ENCODE data around the gene DUSP6. TPM values are rescaled to one million over a fixed set of nuclear protein-coding genes. Genes with fewer than 3 reads are reported as not detected.
A peak's percentile ranks its signal among the peaks of the same experiment; 100 is the strongest.

The DUSP6 gene
- total RNA-seq, 2 donors from 2014 or later = 115 to 182 TPM

- no peaks in the 10 kb centered on the region for H3K9me3 Mint-ChIP-seq
Measured at GRCh38 chr12:89369166-89369565, 16.9 kb upstream of the DUSP6 start.

DNA sequence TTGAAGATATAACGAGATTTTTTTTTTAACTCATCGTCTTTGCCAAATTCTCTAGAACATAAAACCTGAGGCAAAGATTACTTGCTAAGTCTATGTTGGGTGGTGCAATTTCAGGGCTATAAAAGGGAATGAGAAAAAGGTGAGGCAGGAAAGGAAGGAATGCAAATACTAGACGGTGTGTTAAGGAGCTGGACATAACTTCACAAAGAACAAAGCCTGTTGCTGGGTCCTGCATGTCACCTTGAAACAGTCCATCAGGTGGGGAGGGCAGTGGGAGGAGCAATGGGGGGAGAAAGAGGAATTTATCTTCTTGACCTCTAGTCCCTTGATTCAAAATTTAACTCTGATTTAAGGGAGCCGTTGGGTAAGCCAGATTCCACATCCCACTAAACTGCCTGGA, 16.1 kb upstream of the DUSP6 start:
- Mint-ChIP-seq H3K9me3 (no peaks in the 10 kb centered on the region), H3K36me3 (ENCODE audit: insufficient read depth in 2 of 2) (no peaks in the 10 kb centered on the region), H3K27me3 (ENCODE audit: low read depth) (peaks cover 1% of the 10 kb centered on the region), H3K27ac (no peak overlapping the region), H3K4me3 (no peak overlapping the region), H3K4me1 (ENCODE audit: low read depth) (peaks cover 15% of the 10 kb centered on the region)
- DNase-seq (no peak), ATAC-seq (replicated peaks in 1 of 2) (no peak)

More at GRCh38 chr12:89369166-89369565, 16.9 kb upstream of the DUSP6 start:
- H3K4me3 Mint-ChIP-seq = no peak overlapping the region
- DNase-seq = no peak
- H3K27me3 Mint-ChIP-seq (ENCODE audit: low read depth) = no peaks in the 10 kb centered on the region
- no peak for ATAC-seq (replicated peaks in 1 of 2)
- H3K36me3 Mint-ChIP-seq (ENCODE audit: insufficient read depth in 2 of 2) = no peaks in the 10 kb centered on the region
- peaks cover 14% of the 10 kb centered on the region for H3K4me1 Mint-ChIP-seq (ENCODE audit: low read depth)
- no peak overlapping the region for H3K27ac Mint-ChIP-seq

DNA sequence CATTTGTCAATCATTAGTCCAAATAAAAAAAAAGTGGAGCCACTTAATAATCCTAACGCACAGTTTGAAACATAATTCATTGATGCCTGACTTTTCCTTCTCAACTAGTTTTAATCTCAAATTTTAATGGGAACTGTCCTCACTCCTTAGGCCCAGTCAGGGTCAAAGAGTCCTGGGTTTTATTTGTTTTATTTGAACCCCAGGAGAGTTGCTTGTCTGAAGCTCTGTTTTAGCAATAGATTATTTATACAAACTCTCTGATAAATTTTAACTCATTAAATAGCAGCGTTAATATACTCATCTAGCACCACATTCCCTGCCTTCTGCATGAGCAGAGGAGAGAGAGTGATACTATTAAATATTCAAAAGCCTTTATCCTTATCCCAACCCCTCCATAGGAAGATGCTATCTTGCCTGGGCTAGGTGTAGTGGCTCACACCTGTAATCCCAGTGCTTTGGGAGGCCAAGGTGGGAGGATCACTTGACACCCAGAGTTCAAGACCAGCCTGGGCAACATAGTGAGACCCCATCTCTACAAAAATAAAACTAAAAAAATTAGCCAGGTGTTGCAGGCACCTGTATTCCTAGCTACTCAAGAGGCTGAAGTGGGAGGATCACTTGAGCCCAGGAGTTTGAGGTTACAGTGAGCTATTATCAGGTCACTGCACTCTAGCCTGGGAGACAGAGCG, 14.5 kb upstream of the DUSP6 start:
- Mint-ChIP-seq H3K36me3 (ENCODE audit: insufficient read depth in 2 of 2) (no peaks in the 10 kb centered on the region), H3K27me3 (ENCODE audit: low read depth) (peaks cover 6% of the 10 kb centered on the region), H3K27ac (no peak overlapping the region), H3K4me1 (ENCODE audit: low read depth) (peaks cover 18% of the 10 kb centered on the region), H3K4me3 (no peak overlapping the region), H3K9me3 (no peaks in the 10 kb centered on the region)
- ATAC-seq (replicated peaks in 1 of 2) = no peak
- no peak for DNase-seq

- H3K4me1 Mint-ChIP-seq (ENCODE audit: low read depth) = peaks cover 12% of the 10 kb centered on the region
- H3K4me3 Mint-ChIP-seq = no peak overlapping the region
- no peak for ATAC-seq (replicated peaks in 1 of 2)
- peaks cover 6% of the 10 kb centered on the region for H3K27me3 Mint-ChIP-seq (ENCODE audit: low read depth)
- H3K9me3 Mint-ChIP-seq = no peaks in the 10 kb centered on the region
- no peak overlapping the region for H3K27ac Mint-ChIP-seq
- H3K36me3 Mint-ChIP-seq (ENCODE audit: insufficient read depth in 2 of 2) = no peaks in the 10 kb centered on the region
- no peak for DNase-seq
Measured at GRCh38 chr12:89364631-89365030, 12.3 kb upstream of the DUSP6 start.

DNA sequence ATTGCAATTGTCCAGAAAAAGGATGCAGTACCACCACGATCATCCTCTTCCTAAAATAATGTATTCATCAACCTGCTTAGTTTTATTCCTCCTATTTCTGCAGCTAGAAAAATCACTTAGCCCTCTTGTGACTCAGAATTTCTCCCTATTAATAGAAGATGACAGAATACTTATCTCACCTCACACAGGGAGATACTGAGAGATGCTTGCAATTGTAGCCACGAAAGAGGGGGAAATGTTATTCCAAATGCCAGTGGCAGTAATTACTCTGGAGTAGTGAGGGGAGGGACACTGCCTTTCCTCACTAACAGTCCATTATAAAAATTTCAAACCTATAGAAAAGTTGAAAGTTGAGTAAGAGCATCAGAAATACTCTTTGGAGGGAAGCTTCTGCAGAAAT, 11.8 kb upstream of the DUSP6 start:
- Mint-ChIP-seq H3K4me1 (ENCODE audit: low read depth) (peaks cover 12% of the 10 kb centered on the region), H3K27me3 (ENCODE audit: low read depth) (peaks cover 6% of the 10 kb centered on the region), H3K9me3 (no peaks in the 10 kb centered on the region), H3K4me3 (no peak overlapping the region), H3K36me3 (ENCODE audit: insufficient read depth in 2 of 2) (no peaks in the 10 kb centered on the region), H3K27ac (no peak overlapping the region)
- no peak for DNase-seq
- ATAC-seq (replicated peaks in 1 of 2) = no peak

GRCh38 chr12:89363582-89363981, 11.3 kb upstream of the DUSP6 start:
- Mint-ChIP-seq H3K9me3 (no peaks in the 10 kb centered on the region), H3K4me1 (ENCODE audit: low read depth) (peaks cover 12% of the 10 kb centered on the region), H3K36me3 (ENCODE audit: insufficient read depth in 2 of 2) (no peaks in the 10 kb centered on the region), H3K27ac (peak overlapping the region; percentile 44), H3K27me3 (ENCODE audit: low read depth) (peaks cover 6% of the 10 kb centered on the region), H3K4me3 (peak overlapping the region in 1 of 2 donors; percentile 69)
- DNase-seq = no peak
- ATAC-seq (replicated peaks in 1 of 2) = no peak

DNA sequence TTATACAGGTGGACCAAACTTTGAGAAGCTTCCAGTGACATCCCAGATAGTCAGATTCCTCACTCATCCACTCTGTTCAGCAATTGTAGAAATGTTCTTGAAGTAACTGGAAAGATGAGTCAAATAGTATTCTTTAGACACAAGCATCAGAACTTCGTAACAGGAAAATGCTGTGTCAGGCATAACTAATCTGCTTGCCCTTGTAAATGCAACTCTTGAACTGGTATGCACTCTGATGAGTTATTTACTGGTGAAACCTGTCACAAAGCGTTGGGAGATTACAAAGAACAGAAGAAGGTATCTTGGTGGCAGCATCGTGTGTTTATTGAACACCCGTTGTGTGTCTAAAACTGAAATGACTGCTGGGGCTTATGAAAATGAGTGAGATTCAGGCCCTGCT, 10.8 kb upstream of the DUSP6 start:
- peaks cover 12% of the 10 kb centered on the region for H3K4me1 Mint-ChIP-seq (ENCODE audit: low read depth)
- H3K27me3 Mint-ChIP-seq (ENCODE audit: low read depth) = peaks cover 6% of the 10 kb centered on the region
- H3K4me3 Mint-ChIP-seq = peak overlapping the region in 1 of 2 donors; percentile 69
- no peaks in the 10 kb centered on the region for H3K9me3 Mint-ChIP-seq
- no peak for DNase-seq
- H3K27ac Mint-ChIP-seq = peak overlapping the region; percentile 44
- no peaks in the 10 kb centered on the region for H3K36me3 Mint-ChIP-seq (ENCODE audit: insufficient read depth in 2 of 2)
- peak; percentile 76 to 96 for ATAC-seq (replicated peaks in 1 of 2)

GRCh38 chr12:89359615-89360014, 7.3 kb upstream of the DUSP6 start:
- Mint-ChIP-seq H3K9me3 (no peaks in the 10 kb centered on the region), H3K4me3 (no peak overlapping the region), H3K27me3 (ENCODE audit: low read depth) (peaks cover 17% of the 10 kb centered on the region), H3K36me3 (ENCODE audit: insufficient read depth in 2 of 2) (peaks cover 0 to 1% of the 10 kb centered on the region in 2 donors), H3K4me1 (ENCODE audit: low read depth) (peaks cover 27% of the 10 kb centered on the region), H3K27ac (no peak overlapping the region)
- ATAC-seq (replicated peaks in 1 of 2) (no peak), DNase-seq (no peak)

GRCh38 chr12:89358805-89359204, 6.5 kb upstream of the DUSP6 start:
- H3K27me3 Mint-ChIP-seq (ENCODE audit: low read depth) = peaks cover 17% of the 10 kb centered on the region
- no peak overlapping the region for H3K27ac Mint-ChIP-seq
- H3K4me3 Mint-ChIP-seq = no peak overlapping the region
- peaks cover 1 to 2% of the 10 kb centered on the region in 2 donors for H3K36me3 Mint-ChIP-seq (ENCODE audit: insufficient read depth in 2 of 2)
- no peak for DNase-seq
- H3K4me1 Mint-ChIP-seq (ENCODE audit: low read depth) = peaks cover 32% of the 10 kb centered on the region
- H3K9me3 Mint-ChIP-seq = no peaks in the 10 kb centered on the region
- no peak for ATAC-seq (replicated peaks in 1 of 2)

- no peaks in the 10 kb centered on the region for H3K9me3 Mint-ChIP-seq
- peaks cover 11% of the 10 kb centered on the region for H3K27me3 Mint-ChIP-seq (ENCODE audit: low read depth)
- no peak overlapping the region for H3K4me3 Mint-ChIP-seq
- DNase-seq (no peak), ATAC-seq (replicated peaks in 1 of 2) (no peak)
- H3K27ac Mint-ChIP-seq = no peak overlapping the region
- H3K36me3 Mint-ChIP-seq (ENCODE audit: insufficient read depth in 2 of 2) = peaks cover 1 to 4% of the 10 kb centered on the region in 2 donors
- H3K4me1 Mint-ChIP-seq (ENCODE audit: low read depth) = peaks cover 25% of the 10 kb centered on the region
Measured at GRCh38 chr12:89357297-89357730, 5.0 kb upstream of the DUSP6 start.

- no peak for DNase-seq
- no peak for ATAC-seq (replicated peaks in 1 of 2)
- no peaks in the 10 kb centered on the region for H3K9me3 Mint-ChIP-seq
- H3K27ac Mint-ChIP-seq = no peak overlapping the region
- H3K36me3 Mint-ChIP-seq (ENCODE audit: insufficient read depth in 2 of 2) = peaks cover 3 to 7% of the 10 kb centered on the region in 2 donors
- peaks cover 25% of the 10 kb centered on the region for H3K4me1 Mint-ChIP-seq (ENCODE audit: low read depth)
- H3K4me3 Mint-ChIP-seq = peak overlapping the region in 1 of 2 donors; percentile 97
- peaks cover 11% of the 10 kb centered on the region for H3K27me3 Mint-ChIP-seq (ENCODE audit: low read depth)
Measured at GRCh38 chr12:89356069-89356665, 3.9 kb upstream of the DUSP6 start.

GRCh38 chr12:89355243-89356068, 3.2 kb upstream of the DUSP6 start:
- peak overlapping the region; percentile 97 for H3K4me3 Mint-ChIP-seq
- H3K4me1 Mint-ChIP-seq (ENCODE audit: low read depth) = peaks cover 25% of the 10 kb centered on the region
- ATAC-seq (replicated peaks in 1 of 2) = no peak
- peaks cover 11% of the 10 kb centered on the region for H3K27me3 Mint-ChIP-seq (ENCODE audit: low read depth)
- no peak overlapping the region for H3K27ac Mint-ChIP-seq
- DNase-seq = no peak
- H3K9me3 Mint-ChIP-seq = no peaks in the 10 kb centered on the region
- H3K36me3 Mint-ChIP-seq (ENCODE audit: insufficient read depth in 2 of 2) = peaks cover 9 to 12% of the 10 kb centered on the region in 2 donors

- peak overlapping the region; percentile 97 for H3K4me3 Mint-ChIP-seq
- no peaks in the 10 kb centered on the region for H3K9me3 Mint-ChIP-seq
- H3K27ac Mint-ChIP-seq = peak overlapping the region; percentile 91
- peaks cover 11% of the 10 kb centered on the region for H3K27me3 Mint-ChIP-seq (ENCODE audit: low read depth)
- DNase-seq (no peak), ATAC-seq (replicated peaks in 1 of 2) (no peak)
- H3K4me1 Mint-ChIP-seq (ENCODE audit: low read depth) = peaks cover 28% of the 10 kb centered on the region
- peaks cover 15 to 16% of the 10 kb centered on the region in 2 donors for H3K36me3 Mint-ChIP-seq (ENCODE audit: insufficient read depth in 2 of 2)
Measured at GRCh38 chr12:89354612-89355067, 2.3 kb upstream of the DUSP6 start.

Data from activated T-cell treated with anti-CD3 and anti-CD28 coated beads, Interleukin-2, amount 50 U/mL, for 72 hours (primary cell).